ENCODE measurements around the gene KIF1B.
"Not testable (repeated sequence)": the region's sequence is repeated elsewhere in the genome, so short reads cannot be mapped to it uniquely, and the experiment has no call there.

Gene KIF1B

GRCh38 chr1:10237157-10237539 is 26.8 kb downstream of the KIF1B start:
- ATAC-seq = no peak

GRCh38 chr1:10242135-10242534 is 31.8 kb downstream of the KIF1B start:
- ATAC-seq = no peak
- DNase-seq = no peak

More at GRCh38 chr1:10237157-10237539, 26.8 kb downstream of the KIF1B start:
- no peak for DNase-seq

GRCh38 chr1:10242811-10243210 is 32.4 kb downstream of the KIF1B start:
- DNase-seq (no peak), ATAC-seq (no peak)

GRCh38 chr1:10245674-10246073 is 35.3 kb downstream of the KIF1B start:
- ATAC-seq (no peak), DNase-seq (no peak)

- ATAC-seq = no peak
- DNase-seq = no peak
Observed at GRCh38 chr1:10249808-10250457, 39.6 kb downstream of the KIF1B start.

GRCh38 chr1:10250663-10251062 is 40.3 kb downstream of the KIF1B start:
- no peak for ATAC-seq
- no peak for DNase-seq

GRCh38 chr1:10251325-10252108 is 41.1 kb downstream of the KIF1B start:
- not testable (repeated sequence) for DNase-seq

GRCh38 chr1:10252508-10252907 is 42.1 kb downstream of the KIF1B start:
- ATAC-seq (no peak), DNase-seq (no peak)

More at GRCh38 chr1:10251325-10252108, 41.1 kb downstream of the KIF1B start:
- ATAC-seq = peak; percentile 81

GRCh38 chr1:10253149-10253548 is 42.8 kb downstream of the KIF1B start:
- ATAC-seq (no peak), DNase-seq (no peak)

- peak; percentile 52 for ATAC-seq
Observed at GRCh38 chr1:10253755-10254154, 43.4 kb downstream of the KIF1B start.

GRCh38 chr1:10257851-10258250 is 47.5 kb downstream of the KIF1B start:
- no peak for DNase-seq
- no peak for ATAC-seq

More at GRCh38 chr1:10253755-10254154, 43.4 kb downstream of the KIF1B start:
- no peak for DNase-seq

GRCh38 chr1:10259547-10259946 is 49.2 kb downstream of the KIF1B start:
- not testable (repeated sequence) for ATAC-seq, DNase-seq

GRCh38 chr1:10263450-10264082 is 53.2 kb downstream of the KIF1B start:
- DNase-seq = no peak
- ATAC-seq = no peak

- DNase-seq (no peak), ATAC-seq (no peak)
Observed at GRCh38 chr1:10265027-10265426, 54.7 kb downstream of the KIF1B start.

- DNase-seq (no peak), ATAC-seq (no peak)
Observed at GRCh38 chr1:10265900-10266299, 55.5 kb downstream of the KIF1B start.

- DNase-seq (no peak), ATAC-seq (no peak)
Observed at GRCh38 chr1:10267319-10267718, 56.9 kb downstream of the KIF1B start.

- no peak for ATAC-seq
- no peak for DNase-seq
Observed at GRCh38 chr1:10267921-10268320, 57.6 kb downstream of the KIF1B start.

- ATAC-seq (no peak), DNase-seq (no peak)
Observed at GRCh38 chr1:10271090-10271489, 60.7 kb downstream of the KIF1B start.

GRCh38 chr1:10271869-10272268 is 61.5 kb downstream of the KIF1B start:
- DNase-seq (no peak), ATAC-seq (no peak)

GRCh38 chr1:10272274-10272673 is 61.9 kb downstream of the KIF1B start:
- ATAC-seq (no peak), DNase-seq (no peak)

GRCh38 chr1:10278880-10279279 is 68.5 kb downstream of the KIF1B start:
- DNase-seq (no peak), ATAC-seq (no peak)

GRCh38 chr1:10280439-10281350 is 70.3 kb downstream of the KIF1B start:
- DNase-seq (peak; percentile 5), ATAC-seq (peak; percentile 69)

Measured in stimulated activated naive CD8-positive, alpha-beta T cell treated with anti-CD3 and anti-CD28 coated beads, Interleukin-15, Interleukin-2, amounts not matched to agents 100 U/mL and 50 U/mL, for 24 hours (primary cell).